MCF 10A (cell line): ENCODE results near the gene ELMO2. TPM values are rescaled to one million over a fixed set of nuclear protein-coding genes. Genes with fewer than 3 reads are reported as not detected.

Source experiments
- BruUV-seq: library from RNA; stranded (reverse); fragments of 400-500 nt; replicated peaks from 2 replicates; lab custom pipeline; 2021; lab: Mats Ljungman, UMichigan
- CTCF ChIA-PET: fragments of 300-600 bp; sonication (Branson Sonifier 250); formaldehyde crosslinking; extraction: SDS; loops from one replicate; lab custom pipeline; 2021; ENCODE audit warnings: antibody characterized with exemption, inconsistent platforms; lab: Yijun Ruan, JAX
- POLR2A ChIA-PET: fragments of 300-600, 350-650 bp; sonication (Branson Sonifier 250); formaldehyde crosslinking; extraction: SDS; loops from one replicate; lab custom pipeline; 2020; ENCODE audit warnings: antibody characterized with exemption, inconsistent platforms; lab: Yijun Ruan, JAX
- DNase-seq: peaks from one replicate; pipeline ENCODE4 v3.0.0-alpha.2; 2018; ENCODE audit not compliant: unreplicated experiment
- H3K27ac Mint-ChIP-seq: one replicate; pipeline ENCODE4 v1.8.0; 2022; ENCODE audit warnings: mild to moderate bottlenecking, low read depth, mixed read lengths; ENCODE audit not compliant: unreplicated experiment
- H3K27me3 Mint-ChIP-seq: one replicate; pipeline ENCODE4 v1.8.0; 2022; ENCODE audit warnings: mixed read lengths; ENCODE audit not compliant: insufficient read depth, unreplicated experiment
- H3K36me3 Mint-ChIP-seq: one replicate; pipeline ENCODE4 v1.8.0; 2022; ENCODE audit warnings: mild to moderate bottlenecking, moderate library complexity, mixed read lengths; ENCODE audit not compliant: insufficient read depth, unreplicated experiment
- H3K4me1 Mint-ChIP-seq: one replicate; pipeline ENCODE4 v1.8.0; 2022; ENCODE audit warnings: mixed read lengths; ENCODE audit not compliant: insufficient read depth, unreplicated experiment
- H3K4me3 Mint-ChIP-seq: one replicate; pipeline ENCODE4 v1.8.0; 2022; ENCODE audit warnings: mild to moderate bottlenecking, moderate library complexity, mixed read lengths; ENCODE audit not compliant: unreplicated experiment
- H3K9me3 Mint-ChIP-seq: one replicate; pipeline ENCODE4 v1.8.0; 2022; ENCODE audit warnings: mixed read lengths; ENCODE audit not compliant: unreplicated experiment
- intact Hi-C: fragments of 100-400 bp; cut with micrococcal nuclease; formaldehyde crosslinking; loops from 2 replicates; pipeline ENCODE4 v1.14.1; 2022
- total RNA-seq: library from RNA; stranded (reverse); gene quantifications from 2 replicates; pipeline ENCODE4 v1.2.3, GENCODE V29; 2022
- TF ChIP-seq, protein P1 (sequence below): fragments of 200-600 bp; IDR thresholded peaks from one replicate; pipeline ENCODE4 v1.8.0; 2022; ENCODE audit warnings: antibody characterized with exemption, mild to moderate bottlenecking; ENCODE audit not compliant: unreplicated experiment

ELMO2 gene
- total RNA-seq, 1 experiment from 2014 or later: 21.1 TPM

DNA sequence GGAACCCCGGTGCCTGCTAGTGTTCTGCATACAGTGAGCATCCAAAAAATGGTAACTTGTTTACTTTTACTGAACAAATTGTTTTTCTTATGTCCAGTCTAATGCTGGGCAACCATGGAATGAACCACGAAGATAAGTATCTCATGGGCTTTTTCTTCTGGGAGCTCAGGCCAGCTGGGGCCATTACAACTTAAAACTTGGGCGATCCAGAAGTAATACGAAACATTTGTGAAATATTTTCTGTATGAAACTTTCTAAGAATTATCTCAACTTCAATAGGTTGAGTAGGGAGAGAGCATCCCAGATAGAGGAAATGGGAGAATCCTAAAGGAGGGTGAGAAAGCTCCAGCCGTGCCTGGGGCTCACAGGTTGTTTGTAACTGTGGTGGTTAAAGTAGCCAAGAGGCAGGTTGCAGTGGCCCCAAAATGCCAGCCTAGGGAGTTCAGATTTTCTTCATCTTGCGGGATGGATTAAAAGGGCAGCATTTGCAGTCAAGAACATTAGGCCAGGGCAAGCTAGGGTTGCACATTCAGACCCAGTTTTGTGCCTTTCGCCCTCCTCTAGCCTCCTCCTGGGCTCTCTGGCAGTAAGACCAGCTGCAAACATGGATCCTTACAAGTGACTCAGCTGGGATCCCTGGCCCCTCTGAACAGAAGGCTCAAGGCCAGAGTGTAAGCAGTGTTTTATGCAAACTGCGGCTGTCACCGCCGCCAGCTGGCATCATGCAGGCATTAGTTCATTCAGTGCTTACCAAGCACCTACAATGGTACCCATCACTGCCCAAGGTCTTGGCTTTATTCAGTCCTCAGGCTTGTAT is 41.5 kb downstream of the ELMO2 start:
- Mint-ChIP-seq H3K27me3 (no peaks in the 10 kb centered on the region), H3K4me3 (peak overlapping the region; percentile 91), H3K9me3 (no peaks in the 10 kb centered on the region), H3K36me3 (peaks cover 35% of the 10 kb centered on the region), H3K27ac (peak overlapping the region; percentile 92), H3K4me1 (peaks cover 29% of the 10 kb centered on the region)
- TF ChIP-seq, protein P1, sequence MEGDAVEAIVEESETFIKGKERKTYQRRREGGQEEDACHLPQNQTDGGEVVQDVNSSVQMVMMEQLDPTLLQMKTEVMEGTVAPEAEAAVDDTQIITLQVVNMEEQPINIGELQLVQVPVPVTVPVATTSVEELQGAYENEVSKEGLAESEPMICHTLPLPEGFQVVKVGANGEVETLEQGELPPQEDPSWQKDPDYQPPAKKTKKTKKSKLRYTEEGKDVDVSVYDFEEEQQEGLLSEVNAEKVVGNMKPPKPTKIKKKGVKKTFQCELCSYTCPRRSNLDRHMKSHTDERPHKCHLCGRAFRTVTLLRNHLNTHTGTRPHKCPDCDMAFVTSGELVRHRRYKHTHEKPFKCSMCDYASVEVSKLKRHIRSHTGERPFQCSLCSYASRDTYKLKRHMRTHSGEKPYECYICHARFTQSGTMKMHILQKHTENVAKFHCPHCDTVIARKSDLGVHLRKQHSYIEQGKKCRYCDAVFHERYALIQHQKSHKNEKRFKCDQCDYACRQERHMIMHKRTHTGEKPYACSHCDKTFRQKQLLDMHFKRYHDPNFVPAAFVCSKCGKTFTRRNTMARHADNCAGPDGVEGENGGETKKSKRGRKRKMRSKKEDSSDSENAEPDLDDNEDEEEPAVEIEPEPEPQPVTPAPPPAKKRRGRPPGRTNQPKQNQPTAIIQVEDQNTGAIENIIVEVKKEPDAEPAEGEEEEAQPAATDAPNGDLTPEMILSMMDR: no peak
- intact Hi-C loops: no loop called here
- DNase-seq: no peak
- CTCF ChIA-PET: interaction anchor here (0.6 to 1.6 kb wide), 11 partner anchors 9 to 375 kb away, joined by 3 to 5 read pairs (median 4); no protein-coding TSS in a partner anchor
- POLR2A ChIA-PET: interaction anchor here (0.6 to 3.5 kb wide), 29 partner anchors 7 to 393 kb away, joined by 3 to 56 read pairs (median 6); partner anchors contain the start of genes ELMO2 and ZNF335
- BruUV-seq: TSS peak; percentile 67

DNA sequence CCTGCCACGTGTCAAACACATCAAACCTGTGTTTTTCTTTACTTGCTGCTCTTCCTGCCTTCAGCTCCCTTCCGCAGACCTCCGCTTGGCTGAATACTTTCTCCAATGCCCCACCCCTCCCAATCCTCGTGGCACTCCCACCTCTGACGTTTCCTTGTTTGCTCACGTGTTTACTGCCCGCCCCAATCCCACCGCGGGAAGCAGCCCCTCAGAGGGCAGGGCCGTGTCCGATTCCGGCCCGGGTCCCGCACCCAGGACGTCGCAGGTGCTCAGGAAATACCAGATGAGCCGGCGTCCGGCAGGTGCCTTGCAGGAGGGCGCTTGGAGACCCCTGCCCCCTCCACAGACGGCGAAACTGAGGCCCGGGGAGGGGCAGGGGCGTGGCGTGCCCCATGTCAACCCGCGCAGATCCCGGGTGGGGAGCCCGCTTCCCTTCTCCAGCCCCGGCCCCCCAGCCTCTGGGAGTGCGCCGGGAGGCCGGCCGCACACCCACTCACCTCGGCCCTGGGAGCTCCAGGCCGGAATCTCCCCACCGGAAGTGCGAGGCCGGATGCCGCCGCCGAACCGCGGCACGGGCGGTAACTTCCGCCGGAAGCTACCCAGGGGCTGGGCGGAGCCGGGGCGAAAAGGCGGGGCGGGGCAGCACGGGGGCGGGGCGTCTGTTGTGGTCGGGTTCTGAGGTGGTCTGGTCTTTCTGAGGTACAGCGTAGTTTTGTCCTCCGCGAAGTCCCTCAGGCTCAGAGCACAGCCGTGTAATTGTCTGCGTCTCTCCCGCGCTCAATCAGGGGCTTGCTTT is 42.3 kb downstream of the ELMO2 start:
- intact Hi-C loops: no loop called here
- peak; percentile 83 for DNase-seq
- no peaks in the 10 kb centered on the region for H3K9me3 Mint-ChIP-seq
- peak overlapping the region; percentile 91 for H3K4me3 Mint-ChIP-seq
- H3K36me3 Mint-ChIP-seq: peaks cover 32% of the 10 kb centered on the region
- ChIA-PET POLR2A (interaction anchor here (0.5 to 3.5 kb wide), 34 partner anchors 8 to 392 kb away, joined by 3 to 56 read pairs (median 5); partner anchors contain the start of genes ELMO2, TP53RK and ZNF335), CTCF (interaction anchor here (0.6 to 6.9 kb wide), 9 partner anchors 9 to 232 kb away, joined by 3 to 43 read pairs (median 4); no protein-coding TSS in a partner anchor)
- TF ChIP-seq, protein P1: no peak
- H3K27me3 Mint-ChIP-seq: no peaks in the 10 kb centered on the region
- H3K4me1 Mint-ChIP-seq: peaks cover 29% of the 10 kb centered on the region
- no TSS peak for BruUV-seq
- H3K27ac Mint-ChIP-seq: peak overlapping the region; percentile 92

DNA sequence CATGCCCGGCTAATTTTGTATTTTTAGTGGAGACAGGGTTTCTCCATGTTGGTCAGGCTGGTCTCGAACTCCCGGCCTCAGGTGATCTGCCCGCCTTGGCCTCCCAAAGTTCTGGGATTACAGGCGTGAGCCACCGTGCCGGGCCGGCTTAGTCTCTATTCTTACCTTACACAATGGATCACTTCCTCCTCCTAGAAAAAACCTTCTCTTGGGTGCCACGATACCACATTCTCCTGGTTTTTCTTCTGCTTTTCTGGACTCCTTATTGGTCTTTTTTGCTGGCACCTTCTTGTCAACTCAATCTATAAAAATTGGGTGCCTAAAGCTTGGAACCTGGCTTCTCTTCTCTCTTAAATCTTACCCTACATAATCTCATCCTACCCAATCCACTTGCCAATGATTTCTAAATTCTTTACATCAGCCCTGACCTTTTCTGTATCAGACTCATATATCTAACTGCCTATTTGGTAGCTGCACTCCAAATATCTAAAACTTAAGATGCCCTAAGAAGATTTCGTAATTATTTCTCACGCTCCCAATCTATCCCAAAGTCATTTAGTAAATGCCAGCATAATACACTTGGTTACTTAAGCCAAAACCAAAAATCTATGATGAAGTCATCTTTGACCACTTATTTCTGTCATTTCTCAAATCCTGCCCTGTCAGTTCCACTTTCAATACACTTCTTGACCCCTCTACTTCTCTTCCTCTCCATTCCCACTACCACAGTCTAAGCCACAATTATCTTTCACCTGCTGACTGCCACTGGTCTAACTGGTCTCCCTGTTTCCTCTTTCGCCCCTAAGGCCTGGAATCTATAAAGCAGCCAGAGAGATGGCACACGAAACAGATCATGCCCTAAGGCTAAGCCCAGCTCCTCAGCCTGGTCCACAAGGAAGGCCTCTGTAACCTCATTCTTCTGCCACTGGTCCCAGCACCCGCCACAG is 43.2 kb downstream of the ELMO2 start:
- Mint-ChIP-seq H3K27me3 (no peaks in the 10 kb centered on the region), H3K27ac (peak overlapping the region; percentile 92), H3K4me1 (peaks cover 29% of the 10 kb centered on the region), H3K9me3 (no peaks in the 10 kb centered on the region), H3K36me3 (peaks cover 31% of the 10 kb centered on the region), H3K4me3 (peak overlapping the region; percentile 91)
- TSS peak; percentile 61 for BruUV-seq
- no peak for DNase-seq
- ChIA-PET CTCF (interaction anchor here (0.6 to 6.9 kb wide), 7 partner anchors 10 to 1643 kb away, joined by 3 to 43 read pairs (median 4); no protein-coding TSS in a partner anchor), POLR2A (interaction anchor here (0.8 to 3.5 kb wide), 19 partner anchors 7 to 364 kb away, joined by 3 to 56 read pairs (median 7); partner anchors contain the start of genes ELMO2 and TP53RK)
- TF ChIP-seq, protein P1: no peak
- intact Hi-C loops: no loop called here
